GM12892 (cell line): ENCODE data around the gene CMTM8.

Experiments used
- POLR2A ChIP-seq: IDR thresholded peaks from 2 replicates; pipeline ENCODE4 v1.6.1; 2011; ENCODE audit warnings: low read depth, low read length, control low read depth
- TAF1 ChIP-seq: IDR thresholded peaks from 2 replicates; pipeline ENCODE4 v1.6.1; 2011; ENCODE audit warnings: low read depth, mild to moderate bottlenecking, control low read depth, low read length, borderline replicate concordance

DNA sequence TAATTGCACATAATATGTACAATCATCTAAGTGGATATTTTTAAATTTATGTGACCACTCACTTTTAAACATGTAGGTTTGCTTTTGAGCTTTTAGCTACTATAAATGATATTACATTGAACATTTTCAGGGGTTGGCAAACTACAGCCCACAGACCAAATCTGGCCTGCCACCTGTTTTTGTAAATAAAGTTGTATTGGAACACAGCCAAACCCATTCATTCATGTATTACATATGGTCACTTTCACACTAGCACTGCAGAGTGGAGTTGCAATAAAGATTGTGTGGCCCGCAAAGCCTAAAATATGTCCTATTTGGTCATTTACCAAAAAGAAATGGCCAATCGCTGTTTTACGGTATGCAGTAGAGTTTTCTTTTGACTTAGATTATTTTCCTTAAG, 174.4 kb downstream of the CMTM8 start:
- no peak for TF ChIP-seq POLR2A
- no peak for TF ChIP-seq TAF1
